ENCODE data around the gene TMEM245. TPM values are rescaled to one million over a fixed set of nuclear protein-coding genes. Genes with fewer than 3 reads are reported as not detected.

TMEM245 gene
- total RNA-seq, 1 experiment from 2014 or later = 110 TPM

DNA sequence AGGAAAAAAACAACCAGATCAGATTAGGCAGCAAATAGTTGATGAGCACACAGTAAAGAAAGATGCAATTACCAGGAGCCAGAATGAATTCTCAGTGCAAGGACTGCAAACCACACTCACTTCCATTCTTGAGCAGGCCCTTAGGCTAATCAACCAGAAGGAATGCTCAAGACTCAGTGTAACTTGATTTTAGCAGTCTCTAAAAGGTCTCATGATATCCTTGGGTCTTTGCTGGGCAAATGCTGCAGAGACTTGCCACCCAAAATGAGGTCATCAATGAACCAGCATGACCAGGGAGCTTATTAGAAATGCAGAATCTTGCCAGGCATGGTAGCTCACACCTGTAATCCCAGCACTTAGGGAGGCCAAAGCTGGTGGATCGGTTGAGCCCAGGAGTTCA is 20.1 kb upstream of the TMEM245 start:
- no peak for TF ChIP-seq CTCF (IDR thresholded peaks at IDR 0.05; ENCODE audit: insufficient read depth in 1 of 2, low read depth in 1 of 2, low read length in 1 of 2, severe bottlenecking in 1 of 2, unreplicated experiment in 1 of 2)
- no TSS peak for BruUV-seq (replicated peaks)
- Histone ChIP-seq H3K4me3 (ENCODE audit: low read depth, low read length) (no peak overlapping the region), H3K4me1 (no peaks in the 10 kb centered on the region), H3K9me3 (no peaks in the 10 kb centered on the region), H3K27me3 (replicated peaks; ENCODE audit: control insufficient read depth, insufficient read depth, low read length) (no peaks in the 10 kb centered on the region), H3K36me3 (ENCODE audit: control insufficient read depth, insufficient read depth, low read length) (no peaks in the 10 kb centered on the region)
- no peaks in the 10 kb centered on the region for H3K27me3 Mint-ChIP-seq (ENCODE audit: insufficient read depth, unreplicated experiment)
- H3K27ac Mint-ChIP-seq (ENCODE audit: unreplicated experiment) = no peak overlapping the region
- CTCF ChIA-PET = no interaction called here
- intact Hi-C loops (cut with micrococcal nuclease; ENCODE audit: unreplicated experiment) = no loop called here
- POLR2A ChIA-PET = no interaction called here
- H3K4me3 Mint-ChIP-seq (ENCODE audit: unreplicated experiment) = no peak overlapping the region
- no peak for DNase-seq
- H3K4me1 Mint-ChIP-seq (ENCODE audit: low read depth, unreplicated experiment) = no peaks in the 10 kb centered on the region
- no peaks in the 10 kb centered on the region for H3K9me3 Mint-ChIP-seq (ENCODE audit: unreplicated experiment)
- H3K36me3 Mint-ChIP-seq (ENCODE audit: insufficient read depth, unreplicated experiment) = no peaks in the 10 kb centered on the region

- intact Hi-C loops (cut with micrococcal nuclease; ENCODE audit: unreplicated experiment) = no loop called here
- no peak overlapping the region for H3K4me3 Mint-ChIP-seq (ENCODE audit: unreplicated experiment)
Measured at GRCh38 chr9:109138421-109138820, 18.7 kb upstream of the TMEM245 start.

GRCh38 chr9:109134167-109134578 is 14.4 kb upstream of the TMEM245 start:
- no TSS peak for BruUV-seq (replicated peaks)
- Histone ChIP-seq H3K36me3 (ENCODE audit: control insufficient read depth, insufficient read depth, low read length) (no peaks in the 10 kb centered on the region), H3K27me3 (replicated peaks; ENCODE audit: control insufficient read depth, insufficient read depth, low read length) (no peaks in the 10 kb centered on the region), H3K4me3 (ENCODE audit: low read depth, low read length) (no peak overlapping the region), H3K9me3 (no peaks in the 10 kb centered on the region), H3K4me1 (peaks cover 29% of the 10 kb centered on the region)
- CTCF ChIA-PET = no interaction called here
- intact Hi-C loops (cut with micrococcal nuclease; ENCODE audit: unreplicated experiment) = no loop called here
- no peaks in the 10 kb centered on the region for H3K27me3 Mint-ChIP-seq (ENCODE audit: insufficient read depth, unreplicated experiment)
- no peak overlapping the region for H3K4me3 Mint-ChIP-seq (ENCODE audit: unreplicated experiment)
- no peaks in the 10 kb centered on the region for H3K36me3 Mint-ChIP-seq (ENCODE audit: insufficient read depth, unreplicated experiment)
- no peaks in the 10 kb centered on the region for H3K9me3 Mint-ChIP-seq (ENCODE audit: unreplicated experiment)
- no peak for TF ChIP-seq CTCF (IDR thresholded peaks at IDR 0.05; ENCODE audit: insufficient read depth in 1 of 2, low read depth in 1 of 2, low read length in 1 of 2, severe bottlenecking in 1 of 2, unreplicated experiment in 1 of 2)
- H3K4me1 Mint-ChIP-seq (ENCODE audit: low read depth, unreplicated experiment) = peaks cover 4% of the 10 kb centered on the region
- POLR2A ChIA-PET = no interaction called here
- DNase-seq = no peak
- no peak overlapping the region for H3K27ac Mint-ChIP-seq (ENCODE audit: unreplicated experiment)

More at GRCh38 chr9:109138421-109138820, 18.7 kb upstream of the TMEM245 start:
- TF ChIP-seq CTCF (IDR thresholded peaks at IDR 0.05; ENCODE audit: insufficient read depth in 1 of 2, low read depth in 1 of 2, low read length in 1 of 2, severe bottlenecking in 1 of 2, unreplicated experiment in 1 of 2) = no peak
- H3K36me3 Mint-ChIP-seq (ENCODE audit: insufficient read depth, unreplicated experiment) = no peaks in the 10 kb centered on the region
- H3K27me3 ChIP-seq (replicated peaks; ENCODE audit: control insufficient read depth, insufficient read depth, low read length) = no peaks in the 10 kb centered on the region
- no peak for DNase-seq
- H3K4me1 Mint-ChIP-seq (ENCODE audit: low read depth, unreplicated experiment) = no peaks in the 10 kb centered on the region
- POLR2A ChIA-PET = no interaction called here
- H3K4me3 ChIP-seq (ENCODE audit: low read depth, low read length) = no peak overlapping the region
- BruUV-seq (replicated peaks) = no TSS peak
- H3K4me1 ChIP-seq = peaks cover 6% of the 10 kb centered on the region; the same call in 1 of the 2 replicates
- no peaks in the 10 kb centered on the region for H3K36me3 ChIP-seq (ENCODE audit: control insufficient read depth, insufficient read depth, low read length)
- CTCF ChIA-PET = no interaction called here
- H3K9me3 ChIP-seq = no peaks in the 10 kb centered on the region
- H3K27me3 Mint-ChIP-seq (ENCODE audit: insufficient read depth, unreplicated experiment) = no peaks in the 10 kb centered on the region
- no peak overlapping the region for H3K27ac Mint-ChIP-seq (ENCODE audit: unreplicated experiment)
- no peaks in the 10 kb centered on the region for H3K9me3 Mint-ChIP-seq (ENCODE audit: unreplicated experiment)
